ENCODE results near the gene MTTP.
"Not testable (repeated sequence)": the region's sequence is repeated elsewhere in the genome, so short reads cannot be mapped to it uniquely, and the experiment has no call there.

The MTTP gene

DNA sequence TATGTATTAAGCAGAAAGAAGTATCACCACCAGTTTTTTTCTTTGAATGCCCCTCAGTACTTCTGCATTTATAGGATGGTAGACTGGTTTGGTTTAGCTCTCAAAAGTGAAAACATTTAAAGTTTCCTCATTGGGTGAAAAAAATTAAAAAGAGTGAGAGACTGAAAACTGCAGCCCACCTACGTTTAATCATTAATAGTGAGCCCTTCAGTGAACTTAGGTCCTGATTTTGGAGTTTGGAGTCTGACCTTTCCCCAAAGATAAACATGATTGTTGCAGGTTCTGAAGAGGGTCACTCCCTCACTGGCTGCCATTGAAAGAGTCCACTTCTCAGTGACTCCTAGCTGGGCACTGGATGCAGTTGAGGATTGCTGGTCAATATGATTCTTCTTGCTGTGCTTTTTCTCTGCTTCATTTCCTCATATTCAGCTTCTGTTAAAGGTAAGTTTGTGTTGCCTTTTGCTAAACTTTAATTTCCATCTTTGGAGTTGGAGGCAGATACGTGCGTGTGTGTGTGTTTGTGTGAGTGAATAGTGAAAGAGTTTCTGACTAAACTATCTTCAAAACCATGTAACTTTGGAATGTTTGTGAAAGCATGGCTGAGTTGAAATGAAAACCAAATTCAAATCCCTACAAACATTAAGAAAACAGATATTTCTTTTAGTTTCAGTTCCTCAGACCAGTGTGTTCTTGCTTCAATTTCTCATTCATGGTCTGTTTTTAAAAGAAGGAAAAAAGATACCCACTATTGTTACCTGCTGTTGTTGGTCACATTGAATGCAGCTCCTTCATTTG, at the start of gene MTTP:
Gene MTTP (plus strand): TSS at position 295 of the 795 bp plus-strand sequence. CDS start 86 bp downstream, at position 381.
- no peak for DNase-seq
- intact Hi-C loops (cut with DNase I) = no loop called here

GRCh38 chr4:99529228-99529627, 45.4 kb upstream of the MTTP start:
- DNase-seq = no peak
- intact Hi-C loops (cut with DNase I) = no loop called here

GRCh38 chr4:99529956-99530355, 44.7 kb upstream of the MTTP start:
- intact Hi-C loops (cut with DNase I) = no loop called here

DNA sequence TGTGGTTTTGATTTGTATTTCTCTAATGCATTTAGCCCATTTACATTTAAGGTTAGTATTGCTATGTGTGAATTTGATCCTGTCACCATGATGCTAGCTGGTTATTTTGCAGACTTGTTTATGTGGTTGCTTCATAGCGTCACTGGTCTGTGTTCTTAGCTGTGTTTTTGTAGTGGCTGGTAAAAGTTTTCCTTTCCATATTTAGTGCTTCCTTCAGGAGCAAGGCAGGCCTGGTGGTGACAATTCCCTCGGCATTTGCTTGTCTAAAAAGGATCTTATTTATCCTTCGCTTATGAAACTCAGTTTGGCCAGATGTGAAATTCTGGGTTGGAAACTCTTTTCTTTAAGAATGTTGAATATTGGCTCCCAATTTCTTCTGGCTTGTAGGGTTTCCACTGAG, 39.9 kb upstream of the MTTP start:
- intact Hi-C loops (cut with DNase I); DNase-seq: not testable (repeated sequence)

More at GRCh38 chr4:99529956-99530355, 44.7 kb upstream of the MTTP start:
- DNase-seq = no peak

- intact Hi-C loops (cut with DNase I) = no loop called here
Observed at GRCh38 chr4:99536271-99536670, 38.4 kb upstream of the MTTP start.

DNA sequence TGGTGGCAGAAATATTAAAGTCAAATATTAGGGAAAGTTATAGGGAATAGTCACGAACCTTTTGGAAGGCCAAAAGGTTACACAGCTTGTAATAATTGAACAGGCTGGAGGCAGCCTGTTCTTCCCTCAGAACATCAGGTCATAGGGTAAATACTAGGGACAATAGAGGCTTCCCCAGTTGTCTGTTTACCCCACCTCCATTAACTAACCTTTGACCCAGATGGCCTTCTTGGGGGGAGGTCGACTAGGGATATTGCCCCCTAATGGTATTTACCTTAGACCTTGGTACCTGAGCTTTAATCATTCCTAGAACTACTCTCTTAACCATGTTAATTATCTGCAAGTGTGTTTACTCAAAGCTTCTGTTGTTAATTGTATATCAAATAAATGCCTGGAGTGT, 37.8 kb upstream of the MTTP start:
- DNase-seq = no peak
- intact Hi-C loops (cut with DNase I) = no loop called here

More at GRCh38 chr4:99536271-99536670, 38.4 kb upstream of the MTTP start:
- DNase-seq = no peak

DNA sequence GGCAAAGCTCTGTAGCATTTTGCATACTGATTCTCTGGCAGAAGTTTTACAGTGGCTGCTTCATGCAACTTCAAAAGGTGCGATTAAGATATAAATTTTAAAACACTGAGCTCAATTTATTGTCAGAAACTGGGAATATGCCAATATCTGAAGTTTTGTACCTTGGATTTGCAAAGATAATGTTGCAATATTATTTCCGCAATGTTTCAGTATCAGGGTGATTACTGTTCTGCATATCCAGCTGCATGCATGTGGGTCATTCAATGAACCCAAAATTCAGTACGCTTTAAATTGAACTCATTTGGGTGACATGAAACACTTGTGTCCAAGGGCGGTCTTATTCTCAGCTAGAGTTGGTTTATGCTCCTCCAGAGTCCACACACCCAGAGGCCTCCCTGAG, 37.0 kb upstream of the MTTP start:
- intact Hi-C loops (cut with DNase I) = no loop called here
- DNase-seq = no peak

GRCh38 chr4:99540277-99540939, 34.2 kb upstream of the MTTP start:
- intact Hi-C loops (cut with DNase I) = no loop called here
- no peak for DNase-seq

DNA sequence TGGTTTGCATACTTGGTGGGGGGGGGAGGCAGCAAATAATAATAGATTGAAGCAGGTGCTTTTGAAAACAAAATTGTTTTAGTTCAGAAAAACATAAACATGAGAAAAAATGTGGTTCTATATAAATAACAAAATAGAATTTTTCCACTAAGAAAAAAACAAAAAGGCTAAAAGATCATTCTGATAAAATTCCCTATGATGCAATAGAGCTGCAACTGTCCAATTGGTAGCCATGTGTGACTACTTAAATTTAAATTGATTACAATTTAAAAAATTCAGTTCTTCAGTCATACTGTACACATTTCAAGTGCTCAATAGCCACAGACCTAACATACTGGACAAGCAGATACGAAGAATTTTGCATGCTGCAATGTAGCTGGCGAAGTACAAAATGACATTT, 21.8 kb upstream of the MTTP start:
- DNase-seq = no peak
- intact Hi-C loops (cut with DNase I) = no loop called here

GRCh38 chr4:99563310-99564186, 11.1 kb upstream of the MTTP start, which contains the start of gene TRMT10A:
TRMT10A (minus strand) TSS chr4:99564039; CDS start chr4:99559338, 4,701 bp downstream.
- intact Hi-C loops (cut with DNase I) = loop anchor here (1.0 to 2.0 kb wide), 2 partner anchors 331 to 387 kb away; partner anchors contain the start of genes H2AZ1 and LAMTOR3
- peak; percentile 96 to 100 (median 97) for DNase-seq

DNA sequence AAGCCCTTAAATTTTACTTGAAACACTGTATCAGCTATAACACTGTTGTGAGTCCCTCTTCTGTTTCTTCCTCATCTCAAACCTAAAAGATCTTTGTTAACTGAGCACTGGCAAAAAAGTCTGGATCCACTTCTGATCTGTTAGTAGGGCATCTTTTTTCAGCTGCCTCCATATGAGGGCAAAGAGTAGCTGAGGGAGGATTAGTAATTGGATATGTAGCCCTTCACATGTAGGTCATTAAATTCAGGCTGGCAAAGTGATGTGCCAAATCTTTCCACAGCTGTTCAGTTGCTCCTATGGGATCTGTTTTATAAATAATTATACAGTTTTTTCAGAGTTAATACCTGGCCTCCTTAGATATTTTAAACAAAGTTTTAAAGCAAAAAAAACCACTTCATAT, 9.7 kb upstream of the MTTP start:
- no peak for DNase-seq
- intact Hi-C loops (cut with DNase I) = loop anchor here (1.0 kb wide), 1 partner anchor 385 kb away; the partner anchor contains the start of gene H2AZ1

DNA sequence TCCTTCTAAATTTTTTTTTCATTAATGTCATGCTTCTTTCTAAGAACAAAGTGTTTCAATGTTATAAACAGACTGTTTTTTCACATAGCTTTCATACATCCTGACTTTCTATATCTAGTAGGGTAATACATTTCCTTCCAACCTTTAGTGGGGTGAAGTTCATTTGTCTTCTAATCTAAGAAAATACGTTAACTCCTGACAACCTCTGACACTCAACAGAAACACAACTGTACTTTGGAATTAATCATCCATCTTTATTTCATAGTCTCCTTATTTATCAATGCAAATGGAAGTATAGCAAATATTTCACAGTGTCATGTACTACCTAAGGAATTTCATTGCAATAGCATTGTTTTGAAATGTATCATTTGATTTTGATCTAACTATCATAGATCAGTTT, 2.7 kb upstream of the MTTP start:
- DNase-seq = no peak
- intact Hi-C loops (cut with DNase I) = no loop called here

GRCh38 chr4:99572527-99573240, 1.9 kb upstream of the MTTP start:
- DNase-seq = no peak
- intact Hi-C loops (cut with DNase I) = no loop called here

DNA sequence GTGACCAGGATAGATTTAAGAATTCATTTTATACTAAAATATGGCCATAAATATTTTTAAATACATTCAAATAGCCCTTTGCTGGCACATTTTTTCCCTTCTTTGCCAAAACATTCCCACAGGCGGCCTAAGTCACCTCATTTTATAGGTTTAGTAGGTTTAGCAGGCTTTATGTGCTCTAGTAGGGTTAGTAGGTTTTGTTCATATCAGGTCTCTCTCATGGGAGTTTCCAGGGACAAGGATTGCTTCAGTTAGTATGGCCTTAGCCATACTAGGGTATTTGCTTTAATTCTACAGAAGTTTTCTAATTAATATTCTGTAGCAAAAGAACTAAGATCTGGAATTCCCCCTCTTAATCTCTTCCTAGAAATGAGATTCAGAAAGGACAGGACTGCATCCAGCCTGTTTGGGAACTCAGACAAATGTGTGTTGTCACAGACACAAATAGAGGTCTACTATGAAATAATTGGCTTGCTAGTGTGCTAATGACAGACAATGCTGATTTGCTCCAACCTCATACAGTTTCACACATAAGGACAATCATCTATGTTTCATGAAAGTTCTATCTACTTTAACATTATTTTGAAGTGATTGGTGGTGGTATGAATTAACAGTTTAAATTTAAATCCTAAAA, 772 bp upstream of the MTTP start:
- intact Hi-C loops (cut with DNase I) = no loop called here
- DNase-seq = no peak

- DNase-seq = no peak
- intact Hi-C loops (cut with DNase I) = no loop called here
Observed at GRCh38 chr4:99578714-99579113, 4.1 kb downstream of the MTTP start.

- no peak for DNase-seq
Observed at GRCh38 chr4:99585516-99585915, 10.9 kb downstream of the MTTP start.

DNA sequence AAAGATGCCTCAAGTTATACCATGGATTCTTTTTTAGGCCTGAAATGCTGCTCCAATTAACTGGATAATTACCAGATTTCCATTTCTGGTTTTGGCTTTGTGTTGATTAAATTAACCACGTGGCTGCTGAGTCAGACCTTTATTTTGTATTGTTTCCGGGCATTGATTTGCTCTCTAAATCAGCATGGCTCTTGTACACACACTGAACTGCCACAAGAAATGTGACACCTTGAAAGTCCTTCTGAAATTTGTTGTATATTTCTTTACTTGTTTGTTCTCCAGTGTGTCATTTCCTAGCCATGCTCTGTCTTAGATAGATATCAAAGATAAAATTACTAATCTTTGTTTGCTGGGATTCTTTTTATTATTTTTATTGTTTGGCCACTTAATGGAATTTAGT, 11.7 kb downstream of the MTTP start:
- intact Hi-C loops (cut with DNase I) = no loop called here
- DNase-seq = no peak

More at GRCh38 chr4:99585516-99585915, 10.9 kb downstream of the MTTP start:
- intact Hi-C loops (cut with DNase I) = no loop called here

DNA sequence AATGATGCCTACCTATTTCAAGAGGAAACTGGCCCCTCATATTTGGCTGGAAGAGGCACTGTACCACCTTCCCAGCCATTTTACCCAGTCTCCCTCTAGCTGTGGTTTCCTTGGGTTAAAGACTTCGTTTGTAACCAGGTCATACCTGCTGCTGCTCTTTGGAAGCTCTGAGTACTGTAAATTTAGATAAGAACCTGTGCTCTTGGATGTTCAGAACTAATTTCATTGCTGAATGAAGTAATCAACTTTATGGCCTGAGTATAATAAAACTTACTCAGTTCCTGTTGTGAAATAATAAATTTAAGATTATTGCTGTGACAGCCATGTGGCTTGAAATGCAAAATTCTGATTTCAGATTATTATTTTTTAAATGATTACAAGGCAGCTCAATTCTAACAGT, 12.2 kb downstream of the MTTP start:
- intact Hi-C loops (cut with DNase I) = no loop called here
- DNase-seq = no peak

GRCh38 chr4:99587309-99587708, 12.7 kb downstream of the MTTP start:
- intact Hi-C loops (cut with DNase I) = no loop called here
- no peak for DNase-seq

DNA sequence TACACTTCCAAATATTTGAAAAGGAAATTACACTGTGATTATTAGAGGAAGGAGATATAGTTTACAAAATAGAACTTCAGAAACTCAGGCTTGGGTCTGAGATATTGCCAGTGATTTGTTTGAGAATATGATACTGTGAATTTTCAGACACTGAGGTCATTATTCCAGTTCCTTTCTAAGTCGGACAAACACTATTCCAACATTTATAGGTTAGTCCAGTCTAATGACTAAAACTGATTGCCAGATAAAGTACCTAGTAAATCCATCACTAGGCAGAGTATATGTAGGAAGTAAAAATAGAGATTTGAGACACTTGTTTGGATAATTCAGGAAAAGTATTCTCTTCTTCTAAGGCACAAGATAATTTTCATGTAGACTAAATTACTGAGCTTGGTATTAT, 13.2 kb downstream of the MTTP start:
- intact Hi-C loops (cut with DNase I) = no loop called here
- DNase-seq = no peak

All from posterior cingulate gyrus (tissue), 11 donors.